ENCODE measurements around the gene TRIOBP. TPM values are rescaled to one million over a fixed set of nuclear protein-coding genes. Genes with fewer than 3 reads are reported as not detected.

TRIOBP gene
- total RNA-seq, 2 experiments from 2014 or later, result 9.0 to 10.1 TPM

GRCh38 chr22:37804352-37804880, 107.6 kb downstream of the TRIOBP start:
- ChIA-PET POLR2A (interaction anchor here (1.2 to 1.6 kb wide), 2 partner anchors 14 to 39 kb away, joined by 3 to 6 read pairs; partner anchors contain the start of gene ANKRD54), CTCF (no interaction called here)
- H3K27me3 ChIP-seq (ENCODE audit: control insufficient read depth in 1 of 2, insufficient read depth in 2 of 2, low read length in 2 of 2), result peaks cover 48 to 58% of the 10 kb centered on the region in 2 experiments
- Mint-ChIP-seq H3K4me3 (peak overlapping the region; percentile 79), H3K27me3 (peaks cover 52% of the 10 kb centered on the region), H3K36me3 (ENCODE audit: low read depth) (no peaks in the 10 kb centered on the region), H3K4me1 (ENCODE audit: low read depth) (peaks cover 52% of the 10 kb centered on the region), H3K27ac (peak overlapping the region; percentile 27), H3K9me3 (no peaks in the 10 kb centered on the region)
- peak in 2 of 14 experiments; percentile 8 to 32 for DNase-seq
- intact Hi-C loops (cut with DNase I, micrococcal nuclease), result no loop called here
- ATAC-seq (ENCODE audit: poor library complexity), result no peak
- peak overlapping the region; percentile 62 for H3K4me3 ChIP-seq (ENCODE audit: low read length)
- no peak overlapping the region for H3K27ac ChIP-seq (ENCODE audit: low read depth in 1 of 2, low read length in 2 of 2)
- TF ChIP-seq CTCF (IDR thresholded peaks at IDR 0.05), result no peak
- H3K36me3 ChIP-seq (ENCODE audit: insufficient read depth, low read length), result no peaks in the 10 kb centered on the region
- H3K9me3 ChIP-seq (ENCODE audit: control insufficient read depth in 1 of 2, insufficient read depth in 1 of 2, low read length in 2 of 2), result peaks cover 0 to 19% of the 10 kb centered on the region in 2 experiments
- peaks cover 69% of the 10 kb centered on the region for H3K4me1 ChIP-seq (ENCODE audit: insufficient read depth, low read length)

GRCh38 chr22:37804881-37805809, 108.3 kb downstream of the TRIOBP start:
- peak; percentile 45 for ATAC-seq (ENCODE audit: poor library complexity)
- Mint-ChIP-seq H3K4me3 (peak overlapping the region; percentile 76), H3K27ac (peak overlapping the region; percentile 3), H3K36me3 (ENCODE audit: low read depth) (no peaks in the 10 kb centered on the region), H3K27me3 (peaks cover 51% of the 10 kb centered on the region), H3K4me1 (ENCODE audit: low read depth) (peaks cover 52% of the 10 kb centered on the region), H3K9me3 (no peaks in the 10 kb centered on the region)
- POLR2A ChIA-PET, result interaction anchor here (1.2 to 1.6 kb wide), 2 partner anchors 13 to 39 kb away, joined by 3 to 6 read pairs; partner anchors contain the start of gene ANKRD54
- CTCF ChIA-PET, result no interaction called here
- H3K27ac ChIP-seq (ENCODE audit: low read depth in 1 of 2, low read length in 2 of 2), result no peak overlapping the region
- peaks cover 54 to 65% of the 10 kb centered on the region in 2 experiments for H3K27me3 ChIP-seq (ENCODE audit: control insufficient read depth in 1 of 2, insufficient read depth in 2 of 2, low read length in 2 of 2)
- intact Hi-C loops (cut with DNase I, micrococcal nuclease), result loop anchor here in 1 of 2 experiments (5.0 kb wide), 2 partner anchors 37 to 147 kb away; partner anchors contain the start of genes ANKRD54, C22orf23 and POLR2F
- peaks cover 0 to 19% of the 10 kb centered on the region in 2 experiments for H3K9me3 ChIP-seq (ENCODE audit: control insufficient read depth in 1 of 2, insufficient read depth in 1 of 2, low read length in 2 of 2)
- DNase-seq, result peak; percentile 26 to 81 (median 60)
- H3K4me3 ChIP-seq (ENCODE audit: low read length), result peak overlapping the region; percentile 62
- H3K4me1 ChIP-seq (ENCODE audit: insufficient read depth, low read length), result peaks cover 69% of the 10 kb centered on the region
- no peak for TF ChIP-seq CTCF (IDR thresholded peaks at IDR 0.05)
- no peaks in the 10 kb centered on the region for H3K36me3 ChIP-seq (ENCODE audit: insufficient read depth, low read length)

GRCh38 chr22:37805810-37806277, 109.0 kb downstream of the TRIOBP start:
- Histone ChIP-seq H3K9me3 (ENCODE audit: control insufficient read depth in 1 of 2, insufficient read depth in 1 of 2, low read length in 2 of 2) (peaks cover 0 to 19% of the 10 kb centered on the region in 2 experiments), H3K4me3 (ENCODE audit: low read length) (peak overlapping the region; percentile 62), H3K4me1 (ENCODE audit: insufficient read depth, low read length) (peaks cover 69% of the 10 kb centered on the region), H3K27ac (ENCODE audit: low read depth in 1 of 2, low read length in 2 of 2) (no peak overlapping the region), H3K27me3 (ENCODE audit: control insufficient read depth in 1 of 2, insufficient read depth in 2 of 2, low read length in 2 of 2) (peaks cover 54 to 69% of the 10 kb centered on the region in 2 experiments), H3K36me3 (ENCODE audit: insufficient read depth, low read length) (no peaks in the 10 kb centered on the region)
- ChIA-PET POLR2A (interaction anchor here (1.6 kb wide), 1 partner anchor 12 kb away, joined by 6 read pairs; no protein-coding TSS in a partner anchor), CTCF (no interaction called here)
- ATAC-seq (ENCODE audit: poor library complexity) (no peak), DNase-seq (no peak)
- H3K27ac Mint-ChIP-seq, result peak overlapping the region; percentile 3
- H3K4me3 Mint-ChIP-seq, result peak overlapping the region; percentile 76
- peaks cover 52% of the 10 kb centered on the region for H3K4me1 Mint-ChIP-seq (ENCODE audit: low read depth)
- H3K36me3 Mint-ChIP-seq (ENCODE audit: low read depth), result no peaks in the 10 kb centered on the region
- peaks cover 47% of the 10 kb centered on the region for H3K27me3 Mint-ChIP-seq
- H3K9me3 Mint-ChIP-seq, result no peaks in the 10 kb centered on the region
- TF ChIP-seq CTCF (IDR thresholded peaks at IDR 0.05), result no peak
- intact Hi-C loops (cut with DNase I, micrococcal nuclease), result loop anchor here in 1 of 2 experiments (2.0 to 5.0 kb wide), 3 partner anchors 36 to 146 kb away; partner anchors contain the start of genes ANKRD54, C22orf23 and POLR2F

Data from CD4-positive, alpha-beta T cell (primary cell).